Measurements from ENCODE around the gene KRTAP20-1.

DNA sequence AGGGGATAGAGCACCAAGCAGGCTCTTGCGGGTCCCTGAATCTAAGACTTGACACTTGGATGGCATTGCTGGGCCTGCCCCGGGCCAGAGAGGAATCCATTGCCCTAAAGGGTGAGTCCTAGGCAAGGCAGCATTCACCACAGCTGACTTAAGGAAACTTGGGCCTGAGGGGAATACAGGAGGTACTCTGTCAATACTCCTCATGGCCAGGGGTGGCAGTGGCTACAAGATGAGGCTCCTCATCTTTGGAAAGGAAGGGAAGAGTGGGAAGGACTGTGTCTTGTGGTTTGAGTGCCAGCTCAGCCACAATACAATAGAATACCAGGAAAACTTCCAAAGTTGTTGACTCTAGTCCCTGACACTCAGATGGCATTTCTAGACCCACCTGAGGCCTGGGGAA lies 10.3 kb upstream of the KRTAP20-1 start:
- TF ChIP-seq, protein P1, sequence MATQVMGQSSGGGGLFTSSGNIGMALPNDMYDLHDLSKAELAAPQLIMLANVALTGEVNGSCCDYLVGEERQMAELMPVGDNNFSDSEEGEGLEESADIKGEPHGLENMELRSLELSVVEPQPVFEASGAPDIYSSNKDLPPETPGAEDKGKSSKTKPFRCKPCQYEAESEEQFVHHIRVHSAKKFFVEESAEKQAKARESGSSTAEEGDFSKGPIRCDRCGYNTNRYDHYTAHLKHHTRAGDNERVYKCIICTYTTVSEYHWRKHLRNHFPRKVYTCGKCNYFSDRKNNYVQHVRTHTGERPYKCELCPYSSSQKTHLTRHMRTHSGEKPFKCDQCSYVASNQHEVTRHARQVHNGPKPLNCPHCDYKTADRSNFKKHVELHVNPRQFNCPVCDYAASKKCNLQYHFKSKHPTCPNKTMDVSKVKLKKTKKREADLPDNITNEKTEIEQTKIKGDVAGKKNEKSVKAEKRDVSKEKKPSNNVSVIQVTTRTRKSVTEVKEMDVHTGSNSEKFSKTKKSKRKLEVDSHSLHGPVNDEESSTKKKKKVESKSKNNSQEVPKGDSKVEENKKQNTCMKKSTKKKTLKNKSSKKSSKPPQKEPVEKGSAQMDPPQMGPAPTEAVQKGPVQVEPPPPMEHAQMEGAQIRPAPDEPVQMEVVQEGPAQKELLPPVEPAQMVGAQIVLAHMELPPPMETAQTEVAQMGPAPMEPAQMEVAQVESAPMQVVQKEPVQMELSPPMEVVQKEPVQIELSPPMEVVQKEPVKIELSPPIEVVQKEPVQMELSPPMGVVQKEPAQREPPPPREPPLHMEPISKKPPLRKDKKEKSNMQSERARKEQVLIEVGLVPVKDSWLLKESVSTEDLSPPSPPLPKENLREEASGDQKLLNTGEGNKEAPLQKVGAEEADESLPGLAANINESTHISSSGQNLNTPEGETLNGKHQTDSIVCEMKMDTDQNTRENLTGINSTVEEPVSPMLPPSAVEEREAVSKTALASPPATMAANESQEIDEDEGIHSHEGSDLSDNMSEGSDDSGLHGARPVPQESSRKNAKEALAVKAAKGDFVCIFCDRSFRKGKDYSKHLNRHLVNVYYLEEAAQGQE (IDR thresholded peaks at IDR 0.05; ENCODE audit: low read depth, low read length) = no peak
- TF ChIP-seq TAF1 (IDR thresholded peaks at IDR 0.05; ENCODE audit: borderline replicate concordance, low read depth, low read length) = no peak

All from SK-N-SH (cell line).